HG02852 (cell line): Measurements from ENCODE around the gene TFG.

Source experiments
- ATAC-seq: cut with Tn5 transposase; IDR thresholded peaks from one replicate; pipeline ENCODE4 v1.9.1; 2021; ENCODE audit warnings: mild to moderate bottlenecking, moderate library complexity; ENCODE audit not compliant: unreplicated experiment

Gene TFG

DNA sequence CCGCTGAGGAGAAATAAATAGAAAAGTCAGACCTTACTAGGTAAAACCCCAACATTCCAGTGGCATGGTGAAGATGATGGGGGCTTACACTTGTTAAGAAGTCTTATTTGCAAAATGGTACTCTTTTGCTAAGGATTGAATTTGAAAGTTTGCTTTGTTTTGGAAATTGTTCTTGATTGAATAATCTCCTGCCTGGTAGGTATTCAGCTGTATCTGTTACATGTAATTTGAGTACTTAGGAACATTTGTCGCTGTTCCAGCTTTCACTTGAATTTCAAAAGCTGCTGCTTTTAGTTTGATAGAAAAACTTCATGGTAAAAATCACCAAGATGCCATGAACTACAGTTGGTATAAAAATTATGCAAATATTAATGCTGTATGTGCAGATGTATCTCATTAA, 44.6 kb downstream of the TFG start:
- ATAC-seq: no peak

DNA sequence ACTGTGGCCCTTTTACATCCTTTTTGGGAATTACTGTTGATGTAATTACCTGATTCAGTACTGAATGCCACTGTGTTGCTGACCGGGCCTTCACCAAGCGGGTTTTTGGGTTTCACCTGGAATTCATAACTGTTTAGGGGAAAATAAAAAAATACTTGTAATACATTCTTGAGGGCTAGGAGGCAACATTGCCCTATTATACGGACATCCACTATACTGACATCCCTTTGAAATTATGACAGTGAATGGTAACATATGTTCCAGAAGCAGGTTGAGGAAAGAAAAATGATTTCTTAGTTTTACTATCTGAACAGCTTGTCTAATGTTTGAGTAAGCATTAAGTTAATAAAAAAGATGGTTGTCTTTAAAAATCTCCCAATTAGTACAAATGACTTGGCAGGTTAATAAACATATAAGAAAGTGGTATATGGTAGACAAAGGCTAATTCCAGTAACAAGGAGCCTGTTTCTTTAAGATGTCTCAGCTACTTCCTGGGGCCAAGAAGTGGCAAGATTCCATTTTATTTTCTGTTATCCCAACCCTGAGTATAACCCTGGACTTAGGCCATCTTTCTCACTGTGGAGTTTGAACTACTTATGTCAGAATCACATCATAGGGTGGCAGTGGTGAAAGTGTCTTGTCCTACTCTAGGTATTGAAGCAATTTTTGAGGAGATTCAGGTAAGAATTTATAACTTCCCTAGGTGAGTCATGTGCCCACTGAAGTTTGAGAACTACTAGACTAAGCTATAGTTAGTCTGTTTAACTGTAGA, 45.5 kb downstream of the TFG start:
- no peak for ATAC-seq

DNA sequence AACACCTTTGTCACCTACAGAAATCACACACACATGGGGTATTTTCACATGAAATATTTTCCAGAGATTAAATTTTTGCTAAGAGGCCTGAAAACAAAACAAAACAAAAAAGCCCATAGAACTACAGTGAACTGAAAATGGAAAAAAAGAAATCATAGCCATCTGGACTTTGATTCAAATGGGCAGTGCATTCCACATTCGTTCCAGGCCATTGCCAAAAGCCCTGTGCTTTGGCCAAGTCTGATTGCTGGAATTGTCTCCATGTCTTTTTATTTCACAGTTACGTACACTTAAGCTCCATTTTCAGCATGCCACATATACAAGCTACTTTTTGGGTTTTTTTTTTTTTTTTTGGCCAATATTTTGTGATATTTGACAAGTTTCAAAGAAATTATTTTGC, 47.1 kb downstream of the TFG start:
- ATAC-seq: no peak

DNA sequence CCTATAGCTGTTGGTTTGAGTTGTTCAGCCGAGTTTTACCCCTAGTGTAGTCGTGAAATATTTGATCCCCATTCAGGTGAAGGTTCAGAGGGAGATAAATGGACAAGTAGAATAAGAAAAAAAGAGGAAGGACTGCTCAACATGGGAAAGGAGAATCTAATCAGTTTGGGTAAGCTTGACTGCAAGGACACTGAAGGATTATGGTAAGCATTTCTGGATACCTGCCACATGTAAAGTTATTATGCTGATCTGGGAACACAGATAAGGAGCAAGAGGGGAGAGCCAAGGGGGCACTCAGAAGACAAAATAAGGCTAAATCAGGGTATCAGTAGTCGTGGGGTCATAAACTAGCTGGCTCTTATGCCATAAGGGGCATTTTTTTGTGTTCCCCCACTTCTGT, 49.9 kb downstream of the TFG start:
- no peak for ATAC-seq

DNA sequence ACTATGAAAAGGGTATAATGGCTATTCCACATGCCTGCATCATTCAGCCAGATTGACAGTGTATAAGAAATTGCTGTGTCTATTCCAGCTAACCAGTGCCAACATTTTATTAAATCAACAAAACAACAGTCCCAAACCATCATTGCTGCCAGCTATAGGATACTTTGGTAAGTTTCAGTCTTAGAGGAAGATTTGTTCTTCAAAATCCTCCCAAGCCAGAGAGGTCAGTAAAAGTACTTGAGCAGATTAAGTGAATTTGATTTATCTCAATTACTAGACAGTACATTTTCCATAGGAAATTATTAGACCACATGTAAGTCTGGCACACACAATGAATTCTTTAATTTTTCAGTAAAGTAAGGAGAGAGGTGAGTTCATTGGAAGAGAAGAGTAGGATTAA, 50.7 kb downstream of the TFG start:
- ATAC-seq: no peak

DNA sequence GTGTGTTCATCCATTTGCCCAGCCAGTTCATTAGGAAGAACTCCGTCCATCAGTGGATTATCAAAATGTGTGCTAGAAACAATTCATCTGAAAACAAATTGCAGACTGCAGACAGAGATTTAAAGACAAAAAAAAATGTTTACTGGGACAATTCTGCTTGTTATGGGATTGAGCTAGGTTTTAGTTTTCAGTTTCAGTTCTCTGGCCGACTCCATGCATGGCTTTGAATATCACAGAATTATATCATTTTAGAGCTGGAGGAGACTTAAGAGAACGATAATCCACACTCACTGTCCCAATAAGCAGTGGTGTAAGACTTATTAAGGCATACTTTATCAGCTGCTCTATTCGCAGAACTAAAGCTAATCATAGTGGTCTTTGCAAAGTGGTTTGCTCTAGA, 51.1 kb downstream of the TFG start:
- no peak for ATAC-seq

DNA sequence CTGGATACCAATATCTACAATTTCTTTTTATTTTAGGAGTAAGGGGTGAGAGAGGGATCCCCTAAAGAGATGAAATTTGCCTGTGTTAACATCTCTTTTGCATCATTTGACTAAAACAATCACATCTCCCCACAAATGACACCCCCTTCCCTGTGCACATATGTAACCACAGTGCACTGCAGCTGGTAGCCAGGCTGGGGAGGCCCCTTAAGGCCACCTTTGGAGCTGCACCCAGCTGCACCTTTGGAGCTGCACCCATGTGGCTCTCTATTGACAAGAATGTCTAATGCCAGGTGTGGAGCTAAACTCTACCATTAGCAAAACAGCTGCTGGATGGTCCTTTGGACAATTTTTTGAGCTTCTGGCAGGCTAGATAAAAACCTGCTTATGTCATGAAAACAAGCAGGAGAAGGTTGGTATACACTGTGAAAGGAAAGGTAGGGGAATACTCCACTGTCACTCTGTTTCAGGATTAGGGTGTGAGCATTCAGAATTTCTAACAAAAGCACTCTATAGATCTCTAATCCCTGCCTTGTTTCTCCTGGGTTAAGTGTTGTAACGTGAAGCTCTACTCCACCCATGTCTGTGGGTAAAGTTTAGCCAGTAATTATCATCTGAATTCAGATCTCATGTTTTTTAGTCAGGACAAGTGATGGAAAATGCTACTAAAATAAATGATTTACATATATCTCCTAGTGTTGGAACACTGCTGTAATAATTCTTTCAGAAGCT, 52.1 kb downstream of the TFG start:
- peak; percentile 78 for ATAC-seq

DNA sequence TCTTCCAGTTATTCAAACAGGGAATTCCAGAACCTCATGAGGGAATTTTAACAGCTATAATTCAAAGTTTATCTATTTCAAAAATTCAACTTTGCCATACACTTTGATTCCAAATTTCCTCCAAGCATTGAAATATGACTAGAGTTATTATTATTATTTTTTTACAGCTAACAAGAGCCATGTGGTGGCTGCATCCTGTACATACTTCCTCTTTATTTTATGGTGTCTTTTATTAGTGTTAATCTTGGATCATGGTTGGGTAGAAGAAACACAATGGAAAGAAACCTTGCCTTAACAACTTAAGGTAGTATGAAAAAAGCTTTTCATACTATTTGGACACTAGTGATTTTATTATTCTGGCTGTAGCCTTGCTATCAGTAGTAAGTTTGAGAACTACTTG, 52.7 kb downstream of the TFG start:
- no peak for ATAC-seq

DNA sequence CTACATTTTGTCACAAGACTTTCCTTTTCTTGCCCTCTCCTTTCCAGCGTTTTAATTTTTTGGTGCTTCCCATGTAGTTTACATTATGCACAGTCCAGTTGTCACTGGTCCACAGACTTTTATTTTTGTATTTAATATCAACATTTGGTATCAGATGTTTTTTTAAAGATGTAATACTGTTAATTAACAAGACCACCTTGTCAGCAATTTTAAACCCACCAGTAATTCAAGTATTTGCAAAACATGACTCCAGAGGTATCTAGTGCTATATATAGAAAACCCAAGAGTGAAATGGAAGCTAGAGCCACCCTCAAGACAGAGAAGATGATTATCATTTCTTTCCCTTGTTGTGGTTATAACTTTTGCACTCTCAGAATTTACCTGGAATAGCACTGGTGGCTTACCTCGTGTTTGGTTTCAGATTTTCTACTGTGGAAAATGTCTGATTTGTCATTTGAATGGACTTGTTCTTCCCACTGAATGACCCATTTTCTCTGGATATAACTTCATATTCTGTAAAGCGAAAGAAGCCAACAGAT, 56.2 kb downstream of the TFG start:
- ATAC-seq: no peak

DNA sequence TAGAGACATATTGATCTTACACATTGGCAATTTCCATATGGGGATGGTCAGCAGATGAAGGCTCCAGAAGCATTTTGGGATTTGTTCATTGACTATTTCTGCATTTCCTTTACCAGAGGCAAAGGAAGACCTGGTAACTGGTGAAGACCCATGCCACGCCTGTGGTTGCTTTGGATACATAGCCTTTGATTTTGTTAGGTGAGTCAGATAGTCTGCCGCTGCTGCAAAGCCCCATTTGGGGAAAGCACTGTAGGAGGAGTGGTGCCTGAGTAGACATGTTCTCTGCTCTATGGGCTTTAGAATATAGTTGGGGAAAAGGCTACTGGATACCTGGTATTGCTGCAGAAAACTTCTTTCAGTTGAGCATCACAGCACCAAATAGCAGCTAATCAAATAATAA, 56.8 kb downstream of the TFG start:
- ATAC-seq: no peak

DNA sequence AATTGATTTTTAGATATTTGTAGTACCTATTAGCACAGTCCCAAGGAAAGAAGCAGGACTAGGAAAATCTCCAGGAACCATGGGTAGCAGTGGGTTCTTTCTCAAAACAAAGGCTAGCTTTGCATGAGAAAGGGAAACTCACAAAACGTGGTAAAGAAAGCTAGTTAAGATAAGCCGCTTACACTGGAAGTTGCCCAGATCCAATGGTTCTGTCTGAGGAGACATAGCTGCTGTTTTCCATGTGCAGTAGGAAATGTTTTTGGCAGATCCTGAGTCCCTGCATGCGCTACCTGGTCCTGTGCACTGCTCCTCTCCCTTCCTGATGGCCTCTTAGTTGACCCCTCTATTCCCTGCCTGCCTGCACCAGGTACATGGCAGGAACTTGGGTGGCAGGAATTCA, 60.4 kb downstream of the TFG start:
- no peak for ATAC-seq

DNA sequence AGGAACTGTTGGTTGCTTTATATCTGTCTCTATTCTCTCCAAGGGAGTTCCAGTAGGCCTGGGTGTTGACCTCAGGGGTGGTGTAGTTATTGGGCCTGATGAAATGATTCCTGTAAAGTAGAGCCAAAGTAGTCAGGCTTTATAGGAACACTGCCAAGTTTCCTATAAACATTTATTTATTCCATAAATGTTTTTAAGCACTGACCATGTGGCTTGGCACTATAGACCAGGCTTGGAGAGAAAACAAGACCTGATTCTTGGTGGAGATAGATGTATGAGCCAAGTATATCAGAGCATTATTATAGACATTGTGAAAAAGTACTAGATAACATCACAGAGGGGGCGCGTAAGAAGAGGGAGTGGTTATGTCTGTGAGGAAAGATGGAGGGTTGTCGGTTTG, 65.9 kb downstream of the TFG start:
- ATAC-seq: no peak

DNA sequence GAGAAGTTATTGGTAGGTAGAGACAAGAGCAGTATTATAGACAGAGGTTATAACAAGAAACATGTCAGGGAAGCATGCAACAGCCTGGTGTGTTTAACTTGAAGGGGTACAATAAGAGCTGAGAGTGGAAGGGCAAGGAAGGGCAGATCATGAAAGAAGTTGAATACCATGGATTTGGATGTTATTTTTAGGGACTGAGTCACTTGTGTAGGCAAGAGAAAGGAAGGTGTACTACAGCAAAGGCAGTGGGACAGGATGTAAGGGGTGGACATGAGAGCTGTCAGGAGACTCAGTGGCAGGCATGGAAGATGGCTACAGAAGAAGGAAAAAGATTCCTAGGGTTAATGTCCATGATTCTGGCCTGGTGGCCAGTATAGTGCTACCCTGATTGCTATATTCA, 66.4 kb downstream of the TFG start:
- ATAC-seq: no peak

DNA sequence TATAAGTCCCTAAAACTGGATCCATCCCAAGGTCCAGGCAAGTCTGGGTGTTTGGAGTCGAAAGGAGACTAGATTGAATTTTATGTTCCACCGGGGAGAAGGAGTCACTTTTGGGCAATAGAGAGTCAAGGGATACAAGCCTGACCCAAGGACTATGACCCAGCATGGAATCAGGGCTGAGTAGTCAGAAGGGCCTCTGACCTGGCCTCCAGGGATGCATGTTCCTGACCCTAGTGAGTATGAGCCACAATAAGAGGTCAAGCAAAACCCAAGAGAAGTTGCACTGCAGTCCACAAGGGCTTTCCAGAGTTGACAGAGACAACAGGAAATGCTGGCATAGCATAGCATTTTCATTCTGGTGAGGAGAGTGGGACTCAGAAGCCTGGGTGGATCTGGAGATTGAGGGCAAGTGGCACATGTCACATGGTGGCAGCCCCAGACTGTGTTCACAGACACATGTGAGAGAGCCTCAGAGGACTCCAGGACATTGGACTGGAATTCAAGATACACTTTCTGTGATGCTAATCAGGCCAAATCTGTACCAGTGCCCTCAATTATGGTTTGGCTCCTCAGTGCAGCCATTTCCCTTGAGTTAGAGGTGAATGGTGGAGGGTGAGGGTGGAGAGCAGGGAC, 66.9 kb downstream of the TFG start:
- ATAC-seq: no peak

DNA sequence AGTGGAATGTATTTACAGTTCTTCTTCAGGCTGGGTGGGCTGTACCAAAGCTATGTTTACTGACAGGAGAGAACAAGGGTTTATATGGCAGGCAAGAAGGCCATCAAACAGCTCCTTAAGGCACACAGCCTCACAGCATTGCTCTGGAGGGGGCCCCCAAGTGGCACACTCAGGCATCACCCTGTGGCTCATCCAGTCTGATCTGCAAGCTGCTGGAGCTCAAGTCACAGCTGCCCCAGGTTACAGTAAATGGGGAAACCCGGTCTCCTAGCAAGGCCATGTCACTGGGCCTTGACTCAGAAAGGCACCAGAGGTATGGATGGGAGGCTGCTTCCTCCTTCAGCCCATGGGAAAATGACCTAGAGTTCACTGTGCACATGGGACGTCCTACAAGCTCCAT, 67.5 kb downstream of the TFG start:
- ATAC-seq: no peak

DNA sequence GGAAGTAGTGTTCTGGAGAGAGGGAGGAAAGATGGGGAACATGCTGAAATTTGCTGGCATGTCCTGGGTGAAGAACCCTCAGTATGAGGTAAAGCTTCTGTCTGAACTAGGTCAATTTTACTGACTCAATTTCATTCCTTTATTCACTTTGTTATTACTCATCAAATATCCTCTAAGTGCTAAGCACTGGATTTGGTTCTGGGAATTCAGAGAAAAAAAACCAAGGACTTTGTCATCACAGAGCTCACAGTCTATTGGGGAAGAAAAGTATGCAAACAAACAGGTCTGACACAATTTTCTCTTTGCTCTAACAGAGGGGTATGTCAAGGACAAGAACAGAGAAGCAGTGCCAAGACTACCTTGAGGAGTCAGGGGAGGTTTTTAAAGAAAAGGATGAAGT, 68.0 kb downstream of the TFG start:
- no peak for ATAC-seq

DNA sequence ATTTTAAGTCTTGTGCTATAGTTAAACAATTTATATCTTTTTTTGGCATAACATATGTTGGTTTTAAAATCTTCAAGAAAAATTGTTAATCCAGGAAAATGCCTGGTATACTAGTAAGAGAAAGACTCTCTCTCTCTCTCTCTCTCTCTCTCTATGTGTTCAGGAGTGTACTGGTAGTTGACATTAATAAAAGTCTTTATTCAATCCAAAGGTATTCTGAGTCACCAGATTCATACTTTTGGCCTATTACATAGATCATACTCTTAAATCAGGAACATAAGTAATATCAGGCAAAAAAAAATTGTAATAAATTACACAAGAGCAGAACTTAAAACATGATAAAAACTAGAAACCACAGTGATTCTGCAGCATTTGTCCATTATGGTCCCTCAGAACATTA, 70.2 kb downstream of the TFG start:
- no peak for ATAC-seq

DNA sequence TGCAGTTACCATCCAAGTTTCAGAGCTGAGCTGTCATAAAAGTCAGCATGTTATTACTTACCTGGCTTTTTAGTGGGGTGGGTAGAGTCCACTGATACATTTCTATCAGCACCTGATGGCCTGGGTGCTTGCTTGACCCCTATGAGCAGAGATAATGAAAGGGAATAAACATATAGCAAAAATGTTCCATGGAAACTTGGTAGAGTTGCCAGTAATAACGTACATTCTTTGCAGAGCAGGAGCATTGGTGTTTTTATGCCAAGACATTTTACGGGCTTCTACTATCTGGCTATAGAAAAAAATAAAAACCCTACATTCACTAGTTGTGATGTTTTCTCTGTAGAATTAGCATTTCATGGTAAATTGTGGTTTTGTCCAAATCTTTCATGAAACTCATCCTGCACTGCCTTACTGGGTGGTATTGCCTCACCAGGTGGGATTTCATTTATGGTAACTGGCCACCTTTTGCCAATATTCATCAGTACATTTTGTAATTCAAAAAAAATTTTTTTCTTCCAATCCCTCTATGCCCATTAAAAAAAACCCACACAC, 70.9 kb downstream of the TFG start:
- no peak for ATAC-seq

DNA sequence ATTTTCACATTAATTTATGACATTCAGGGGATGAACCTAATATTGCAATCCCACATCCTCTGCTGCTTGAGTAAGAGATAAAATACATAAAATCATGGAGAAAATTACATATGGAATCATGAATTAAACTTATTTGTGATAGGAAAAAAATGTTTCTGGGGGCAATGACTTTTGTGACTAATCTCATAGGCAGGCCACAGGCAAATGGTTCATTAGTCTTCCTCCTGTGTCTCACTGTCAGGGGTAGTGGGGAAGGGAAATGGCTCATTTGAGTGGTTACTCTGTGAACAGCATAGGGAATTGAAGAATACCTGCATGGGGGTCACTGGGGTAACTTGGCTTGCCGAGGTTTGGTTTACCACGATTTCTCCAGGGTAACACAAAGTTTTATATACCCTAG, 72.0 kb downstream of the TFG start:
- ATAC-seq: no peak

DNA sequence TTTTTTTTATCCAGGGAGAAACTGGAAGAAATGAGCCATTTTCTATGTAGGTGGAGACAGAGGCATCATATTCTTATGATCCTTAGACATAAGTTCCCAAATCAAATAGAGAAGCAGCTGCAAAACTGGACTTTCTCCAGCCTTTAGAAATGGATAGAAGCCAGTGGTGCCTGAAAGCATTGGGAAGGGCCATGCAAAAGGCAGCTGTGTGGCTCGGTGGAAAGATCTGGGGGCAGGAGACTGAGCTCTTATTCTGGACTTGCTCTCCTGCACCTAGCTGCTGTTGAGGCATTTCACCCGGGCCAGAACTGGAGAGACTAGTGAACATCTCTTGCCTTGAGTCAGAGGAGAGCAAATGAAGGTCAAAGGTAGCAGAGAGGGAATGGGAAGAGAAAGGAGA, 73.1 kb downstream of the TFG start:
- ATAC-seq: no peak

DNA sequence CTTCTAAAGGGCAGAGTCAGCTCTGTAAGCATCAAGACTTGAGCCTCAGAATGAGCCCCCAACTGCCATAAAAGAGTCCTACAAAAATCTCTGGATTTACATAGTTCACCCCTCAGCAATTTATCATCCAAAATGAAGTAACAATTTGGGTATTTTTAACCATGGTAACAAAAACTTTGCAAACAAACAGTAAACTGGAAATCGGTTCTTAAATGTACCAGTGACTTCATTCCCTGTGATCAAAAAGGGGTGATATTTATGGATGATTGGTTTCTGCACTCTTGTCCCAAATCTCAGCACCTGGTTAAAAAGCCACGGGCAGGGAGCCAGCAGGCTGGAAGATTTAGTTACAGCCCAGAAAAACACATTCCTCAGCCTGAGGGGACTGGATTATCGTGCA, 73.6 kb downstream of the TFG start:
- ATAC-seq: no peak

DNA sequence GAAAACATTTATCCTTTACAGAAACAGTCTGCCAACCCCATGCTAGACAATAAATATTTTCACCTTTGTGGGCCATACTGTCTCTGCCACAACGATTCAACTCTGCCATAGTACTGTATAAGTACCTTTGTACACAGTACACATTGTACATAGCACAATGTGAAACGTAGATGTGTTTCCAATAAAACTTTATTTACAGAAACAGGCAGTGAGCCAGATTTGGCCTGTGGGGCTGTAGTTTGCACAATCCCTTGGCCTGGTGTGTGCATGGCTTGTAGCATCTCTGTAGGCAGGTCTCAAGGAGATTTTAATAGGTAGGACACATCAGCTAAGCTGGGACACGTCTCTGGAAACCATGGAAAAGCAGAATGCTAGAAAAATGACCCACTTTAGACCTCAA, 74.3 kb downstream of the TFG start:
- ATAC-seq: no peak
